Measurements from ENCODE around the gene COL19A1. TPM values are rescaled to one million over a fixed set of nuclear protein-coding genes. Genes with fewer than 3 reads are reported as not detected.
A peak's percentile ranks its signal among the peaks of the same experiment; 100 is the strongest.
"Not testable (repeated sequence)": the region's sequence is repeated elsewhere in the genome, so short reads cannot be mapped to it uniquely, and the experiment has no call there.

Gene COL19A1
- total and polyA plus RNA-seq, 2 of the 13 experiments (the other 11 are each of a cell fraction or from before 2014, with no cell fraction given), result not detected

GRCh38 chr6:69994251-69994650 lies 127.9 kb downstream of the COL19A1 start (continued):
- TF ChIP-seq THAP8 (CRISPR knock-in tag; IDR thresholded peaks at IDR 0.05; ENCODE audit: borderline replicate concordance) (no peak), RXRA (CRISPR knock-in tag; IDR thresholded peaks at IDR 0.05) (no peak)

GRCh38 chr6:70008189-70008588 lies 141.8 kb downstream of the COL19A1 start:
- CTCF ChIA-PET (ENCODE audit: low intra/inter-chr PET ratio, low total read pairs), result no interaction called here
- in situ Hi-C loops (cut with HindIII; ENCODE audit: extremely low pct_ligation_motif_present, low pct_unique_long_range_greater_than_20kb) (no loop called here), intact Hi-C loops (cut with micrococcal nuclease; ENCODE audit: unreplicated experiment) (no loop called here)
- H4K20me1 ChIP-seq (ENCODE audit: insufficient read depth, low read length), result no peaks in the 10 kb centered on the region
- no peaks in the 10 kb centered on the region for H3K79me2 ChIP-seq (ENCODE audit: insufficient read depth, low read length)
- H3K36me3 ChIP-seq (replicated peaks in 1 of 2; ENCODE audit: control insufficient read depth in 1 of 2, insufficient read depth in 2 of 2, low read length in 2 of 2), result no peaks in the 10 kb centered on the region
- H3K9me3 ChIP-seq (ENCODE audit: low read length), result no peaks in the 10 kb centered on the region
- POLR2A ChIA-PET, result no interaction called here
- no peak overlapping the region for H2AFZ ChIP-seq (ENCODE audit: low read length)
- TF ChIP-seq KLF16 (CRISPR knock-in tag; IDR thresholded peaks at IDR 0.05) (no peak), ZNF382 (CRISPR knock-in tag; IDR thresholded peaks at IDR 0.05; ENCODE audit: borderline replicate concordance) (peak; percentile 86)
- H3K27me3 ChIP-seq (ENCODE audit: control insufficient read depth in 1 of 2, insufficient read depth in 2 of 2, low read length in 2 of 2), result no peaks in the 10 kb centered on the region
- no peak overlapping the region for H3K27ac ChIP-seq (ENCODE audit: extremely low read length, insufficient read depth, low read length)
- DNase-seq (ENCODE audit: low spot score), result no peak
- no peak for ATAC-seq
- BruUV-seq (replicated peaks), result no TSS peak
- H3K9ac ChIP-seq (ENCODE audit: insufficient read depth, low read depth, low read length), result no peak overlapping the region
- H3K4me1 ChIP-seq (ENCODE audit: insufficient read depth, low read length), result no peaks in the 10 kb centered on the region
- no peak overlapping the region for H3K4me2 ChIP-seq (ENCODE audit: low read depth, low read length)
- FAIRE-seq, result no peak
- H3K4me3 ChIP-seq (replicated peaks in 1 of 3; ENCODE audit: insufficient read depth in 1 of 3, low read depth in 2 of 3, low read length in 3 of 3), result no peak overlapping the region

GRCh38 chr6:70010339-70010738 lies 144.0 kb downstream of the COL19A1 start:
- H3K27ac ChIP-seq (ENCODE audit: extremely low read length, insufficient read depth, low read length); H3K79me2 ChIP-seq (ENCODE audit: insufficient read depth, low read length); POLR2A ChIA-PET; H3K36me3 ChIP-seq (replicated peaks in 1 of 2; ENCODE audit: control insufficient read depth in 1 of 2, insufficient read depth in 2 of 2, low read length in 2 of 2); H2AFZ ChIP-seq (ENCODE audit: low read length); H3K4me2 ChIP-seq (ENCODE audit: low read depth, low read length); ATAC-seq; H3K9ac ChIP-seq (ENCODE audit: insufficient read depth, low read depth, low read length); DNase-seq (ENCODE audit: low spot score); in situ Hi-C loops (cut with HindIII; ENCODE audit: extremely low pct_ligation_motif_present, low pct_unique_long_range_greater_than_20kb); FAIRE-seq; H3K4me3 ChIP-seq (replicated peaks in 1 of 3; ENCODE audit: insufficient read depth in 1 of 3, low read depth in 2 of 3, low read length in 3 of 3); H3K9me3 ChIP-seq (ENCODE audit: low read length); BruUV-seq (replicated peaks); intact Hi-C loops (cut with micrococcal nuclease; ENCODE audit: unreplicated experiment); H3K4me1 ChIP-seq (ENCODE audit: insufficient read depth, low read length); H3K27me3 ChIP-seq (ENCODE audit: control insufficient read depth in 1 of 2, insufficient read depth in 2 of 2, low read length in 2 of 2); H4K20me1 ChIP-seq (ENCODE audit: insufficient read depth, low read length); CTCF ChIA-PET (ENCODE audit: low intra/inter-chr PET ratio, low total read pairs): not testable (repeated sequence)
- 72% methylated on average over 27 of the region's 28 CpGs for WGBS (ENCODE audit: low lambda C conversion rate)

GRCh38 chr6:70023201-70023600 lies 156.8 kb downstream of the COL19A1 start:
- H3K27ac ChIP-seq (ENCODE audit: extremely low read length, insufficient read depth, low read length); ATAC-seq; DNase-seq (ENCODE audit: low spot score); H4K20me1 ChIP-seq (ENCODE audit: insufficient read depth, low read length); H3K4me2 ChIP-seq (ENCODE audit: low read depth, low read length); H3K36me3 ChIP-seq (replicated peaks in 1 of 2; ENCODE audit: control insufficient read depth in 1 of 2, insufficient read depth in 2 of 2, low read length in 2 of 2); H3K4me1 ChIP-seq (ENCODE audit: insufficient read depth, low read length); H3K9ac ChIP-seq (ENCODE audit: insufficient read depth, low read depth, low read length); POLR2A ChIA-PET; in situ Hi-C loops (cut with HindIII; ENCODE audit: extremely low pct_ligation_motif_present, low pct_unique_long_range_greater_than_20kb); FAIRE-seq; H3K4me3 ChIP-seq (replicated peaks in 1 of 3; ENCODE audit: insufficient read depth in 1 of 3, low read depth in 2 of 3, low read length in 3 of 3); H2AFZ ChIP-seq (ENCODE audit: low read length); intact Hi-C loops (cut with micrococcal nuclease; ENCODE audit: unreplicated experiment); H3K9me3 ChIP-seq (ENCODE audit: low read length); H3K79me2 ChIP-seq (ENCODE audit: insufficient read depth, low read length); H3K27me3 ChIP-seq (ENCODE audit: control insufficient read depth in 1 of 2, insufficient read depth in 2 of 2, low read length in 2 of 2); CTCF ChIA-PET (ENCODE audit: low intra/inter-chr PET ratio, low total read pairs); BruUV-seq (replicated peaks): not testable (repeated sequence)
- 37% methylated on average over 10 of the region's 10 CpGs for WGBS (ENCODE audit: low lambda C conversion rate)
